ENCODE data around the gene TMEM117. TPM values are rescaled to one million over a fixed set of nuclear protein-coding genes. Genes with fewer than 3 reads are reported as not detected.

Gene TMEM117
- total RNA-seq, 2 donors from 2014 or later: 5.8 to 6.5 TPM

GRCh38 chr12:44091948-44092606, 256.2 kb downstream of the TMEM117 start:
- Mint-ChIP-seq H3K4me1 (no peaks in the 10 kb centered on the region), H3K36me3 (ENCODE audit: low read depth) (peaks cover 3% of the 10 kb centered on the region), H3K4me3 (no peak overlapping the region), H3K27ac (no peak overlapping the region), H3K27me3 (no peaks in the 10 kb centered on the region)
- H3K9me3 ChIP-seq (ENCODE audit: control insufficient read depth, low read length, poor library complexity, severe bottlenecking): no peaks in the 10 kb centered on the region
- ATAC-seq (no peak), DNase-seq (no peak)

- ATAC-seq: no peak
- Mint-ChIP-seq H3K4me1 (no peaks in the 10 kb centered on the region), H3K27ac (no peak overlapping the region), H3K27me3 (no peaks in the 10 kb centered on the region), H3K4me3 (no peak overlapping the region), H3K36me3 (ENCODE audit: low read depth) (no peaks in the 10 kb centered on the region)
- no peak for DNase-seq
- H3K9me3 ChIP-seq (ENCODE audit: control insufficient read depth, low read length, poor library complexity, severe bottlenecking): no peaks in the 10 kb centered on the region
These were observed 262.9 kb downstream of the TMEM117 start for GRCh38 chr12:44098786-44099185.

GRCh38 chr12:44099486-44099885, 263.6 kb downstream of the TMEM117 start:
- H3K4me3 Mint-ChIP-seq: no peak overlapping the region
- no peaks in the 10 kb centered on the region for H3K4me1 Mint-ChIP-seq
- no peaks in the 10 kb centered on the region for H3K9me3 ChIP-seq (ENCODE audit: control insufficient read depth, low read length, poor library complexity, severe bottlenecking)
- no peaks in the 10 kb centered on the region for H3K36me3 Mint-ChIP-seq (ENCODE audit: low read depth)
- no peak overlapping the region for H3K27ac Mint-ChIP-seq
- H3K27me3 Mint-ChIP-seq: no peaks in the 10 kb centered on the region
- ATAC-seq (no peak), DNase-seq (no peak)

- Mint-ChIP-seq H3K27ac (no peak overlapping the region), H3K4me1 (no peaks in the 10 kb centered on the region), H3K36me3 (ENCODE audit: low read depth) (no peaks in the 10 kb centered on the region), H3K27me3 (no peaks in the 10 kb centered on the region), H3K4me3 (no peak overlapping the region)
- ATAC-seq (no peak), DNase-seq (no peak)
- no peaks in the 10 kb centered on the region for H3K9me3 ChIP-seq (ENCODE audit: control insufficient read depth, low read length, poor library complexity, severe bottlenecking)
These were observed 264.4 kb downstream of the TMEM117 start for GRCh38 chr12:44100264-44100663.

DNA sequence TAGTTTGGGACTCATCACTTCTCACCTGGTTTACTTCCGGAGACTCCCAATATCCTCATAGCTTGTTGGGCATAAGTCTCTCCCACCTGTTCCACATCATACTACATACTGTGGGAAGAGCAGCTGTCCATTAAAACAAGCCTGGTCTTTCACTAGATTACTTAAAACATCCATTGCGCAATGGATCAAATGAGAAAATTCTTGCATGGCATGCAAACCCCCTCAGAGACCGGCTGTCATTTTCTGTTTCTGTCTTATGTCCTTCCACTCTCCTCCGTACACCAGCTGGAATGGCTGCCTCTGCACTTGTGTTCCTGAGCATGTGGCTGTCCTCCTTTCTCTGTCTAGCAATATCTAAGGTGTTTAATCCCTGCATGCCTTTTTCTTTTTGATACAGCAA, 265.6 kb downstream of the TMEM117 start:
- H3K9me3 ChIP-seq (ENCODE audit: control insufficient read depth, low read length, poor library complexity, severe bottlenecking): no peaks in the 10 kb centered on the region
- Mint-ChIP-seq H3K27ac (no peak overlapping the region), H3K36me3 (ENCODE audit: low read depth) (no peaks in the 10 kb centered on the region), H3K27me3 (no peaks in the 10 kb centered on the region), H3K4me1 (no peaks in the 10 kb centered on the region), H3K4me3 (no peak overlapping the region)
- ATAC-seq (no peak), DNase-seq (no peak)

- no peak overlapping the region for H3K27ac Mint-ChIP-seq
- H3K27me3 Mint-ChIP-seq: no peaks in the 10 kb centered on the region
- no peaks in the 10 kb centered on the region for H3K36me3 Mint-ChIP-seq (ENCODE audit: low read depth)
- ATAC-seq: no peak
- no peak for DNase-seq
- H3K4me1 Mint-ChIP-seq: no peaks in the 10 kb centered on the region
- no peak overlapping the region for H3K4me3 Mint-ChIP-seq
- H3K9me3 ChIP-seq (ENCODE audit: control insufficient read depth, low read length, poor library complexity, severe bottlenecking): no peaks in the 10 kb centered on the region
These were observed 279.0 kb downstream of the TMEM117 start for GRCh38 chr12:44114906-44115305.

DNA sequence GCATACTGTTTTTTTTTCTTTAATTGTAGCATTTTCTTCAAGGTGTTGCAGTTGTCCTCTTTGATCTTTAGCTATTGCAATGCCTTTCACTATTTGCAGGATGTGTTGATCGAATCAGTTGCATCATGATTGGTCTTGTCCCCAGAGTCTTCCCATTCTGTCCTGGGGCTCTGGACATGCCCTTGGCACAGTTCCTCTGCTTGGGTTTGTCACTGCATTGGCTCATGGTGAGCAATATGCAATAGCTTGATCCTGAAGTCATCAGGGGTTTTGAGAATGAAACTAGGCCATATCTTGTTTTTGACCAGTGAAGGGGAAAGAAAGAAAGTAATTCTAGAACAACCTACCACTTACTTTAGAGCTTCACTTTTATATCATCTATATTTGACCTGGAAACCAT, 281.5 kb downstream of the TMEM117 start:
- no peak for ATAC-seq
- H3K4me1 Mint-ChIP-seq: no peaks in the 10 kb centered on the region
- no peak for DNase-seq
- no peaks in the 10 kb centered on the region for H3K9me3 ChIP-seq (ENCODE audit: control insufficient read depth, low read length, poor library complexity, severe bottlenecking)
- no peaks in the 10 kb centered on the region for H3K27me3 Mint-ChIP-seq
- H3K36me3 Mint-ChIP-seq (ENCODE audit: low read depth): no peaks in the 10 kb centered on the region
- H3K27ac Mint-ChIP-seq: no peak overlapping the region
- H3K4me3 Mint-ChIP-seq: no peak overlapping the region

GRCh38 chr12:44118946-44119345, 283.1 kb downstream of the TMEM117 start:
- Mint-ChIP-seq H3K4me1 (no peaks in the 10 kb centered on the region), H3K36me3 (ENCODE audit: low read depth) (no peaks in the 10 kb centered on the region), H3K4me3 (no peak overlapping the region), H3K27ac (no peak overlapping the region), H3K27me3 (no peaks in the 10 kb centered on the region)
- no peak for ATAC-seq
- DNase-seq: no peak
- no peaks in the 10 kb centered on the region for H3K9me3 ChIP-seq (ENCODE audit: control insufficient read depth, low read length, poor library complexity, severe bottlenecking)

DNA sequence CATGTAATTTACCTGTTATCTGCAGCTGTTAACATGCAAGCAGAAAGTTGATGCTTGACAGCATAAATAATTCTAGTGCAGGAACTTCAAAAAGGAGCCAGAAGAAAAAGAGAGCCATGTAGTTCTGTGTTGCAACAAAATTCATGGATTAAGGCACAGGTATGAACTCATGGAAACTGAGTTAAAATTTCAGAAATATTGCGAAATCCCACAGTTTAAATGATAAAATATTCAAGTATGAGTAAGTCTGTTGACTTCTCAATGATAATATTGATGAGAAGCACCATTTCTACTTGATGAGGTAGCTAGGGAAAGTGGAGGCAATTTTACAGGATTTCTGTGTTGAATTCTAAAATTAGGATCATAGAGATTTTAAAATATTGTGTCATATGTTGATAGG, 290.9 kb downstream of the TMEM117 start:
- Mint-ChIP-seq H3K27ac (no peak overlapping the region), H3K4me3 (no peak overlapping the region), H3K36me3 (ENCODE audit: low read depth) (peaks cover 2% of the 10 kb centered on the region), H3K4me1 (peaks cover 2% of the 10 kb centered on the region), H3K27me3 (no peaks in the 10 kb centered on the region)
- ATAC-seq: no peak
- no peaks in the 10 kb centered on the region for H3K9me3 ChIP-seq (ENCODE audit: control insufficient read depth, low read length, poor library complexity, severe bottlenecking)
- no peak for DNase-seq

DNA sequence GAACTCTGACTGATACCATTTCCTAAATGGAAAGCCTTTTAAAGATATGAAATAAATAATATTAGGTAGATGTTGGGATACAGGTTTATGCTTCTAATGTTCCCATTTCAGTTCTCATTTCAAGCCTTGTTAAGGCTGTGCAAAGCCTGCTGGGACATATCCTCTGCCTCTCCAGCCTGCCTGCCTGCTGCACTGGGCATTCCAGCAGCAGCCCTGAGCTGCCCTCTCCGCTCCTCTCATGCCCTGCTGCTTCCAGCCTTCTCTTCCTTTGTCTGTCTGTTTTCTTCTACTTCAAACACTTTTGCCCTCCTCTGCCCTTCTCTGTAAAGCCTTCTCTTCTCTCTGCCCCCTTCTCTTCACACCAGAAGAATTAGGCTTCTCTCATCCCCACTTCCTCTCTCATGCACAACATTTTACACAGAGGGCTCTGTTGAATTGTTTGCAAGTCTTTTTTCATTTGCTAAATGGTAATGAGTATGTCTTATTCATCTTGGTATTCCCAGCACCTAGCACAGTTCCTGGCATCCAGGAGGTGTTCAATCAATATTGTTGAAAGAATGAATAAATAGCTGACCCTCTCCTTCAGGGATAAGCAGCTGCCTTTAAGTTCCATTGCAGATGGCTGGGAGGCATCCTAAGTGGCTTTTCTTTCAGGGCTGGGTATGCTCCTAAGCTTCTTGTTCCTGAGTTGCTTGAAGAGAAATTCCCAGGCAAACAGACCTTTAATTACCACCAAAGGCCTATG, 292.3 kb downstream of the TMEM117 start:
- no peaks in the 10 kb centered on the region for H3K27me3 Mint-ChIP-seq
- H3K9me3 ChIP-seq (ENCODE audit: control insufficient read depth, low read length, poor library complexity, severe bottlenecking): no peaks in the 10 kb centered on the region
- H3K36me3 Mint-ChIP-seq (ENCODE audit: low read depth): peaks cover 2% of the 10 kb centered on the region
- DNase-seq (no peak), ATAC-seq (no peak)
- H3K4me3 Mint-ChIP-seq: no peak overlapping the region
- H3K4me1 Mint-ChIP-seq: peaks cover 2% of the 10 kb centered on the region
- H3K27ac Mint-ChIP-seq: no peak overlapping the region

GRCh38 chr12:44143175-44143574, 307.3 kb downstream of the TMEM117 start:
- no peak for ATAC-seq
- no peak for DNase-seq
- no peaks in the 10 kb centered on the region for H3K4me1 Mint-ChIP-seq
- H3K36me3 Mint-ChIP-seq (ENCODE audit: low read depth): peaks cover 2% of the 10 kb centered on the region
- no peaks in the 10 kb centered on the region for H3K27me3 Mint-ChIP-seq
- no peak overlapping the region for H3K27ac Mint-ChIP-seq
- H3K9me3 ChIP-seq (ENCODE audit: control insufficient read depth, low read length, poor library complexity, severe bottlenecking): no peaks in the 10 kb centered on the region
- H3K4me3 Mint-ChIP-seq: no peak overlapping the region

GRCh38 chr12:44148936-44149335, 313.1 kb downstream of the TMEM117 start:
- Mint-ChIP-seq H3K4me1 (no peaks in the 10 kb centered on the region), H3K36me3 (ENCODE audit: low read depth) (peaks cover 2% of the 10 kb centered on the region), H3K27ac (no peak overlapping the region), H3K27me3 (no peaks in the 10 kb centered on the region), H3K4me3 (no peak overlapping the region)
- H3K9me3 ChIP-seq (ENCODE audit: control insufficient read depth, low read length, poor library complexity, severe bottlenecking): no peaks in the 10 kb centered on the region
- DNase-seq (no peak), ATAC-seq (no peak)

- H3K9me3 ChIP-seq (ENCODE audit: control insufficient read depth, low read length, poor library complexity, severe bottlenecking): no peaks in the 10 kb centered on the region
- ATAC-seq (no peak), DNase-seq (no peak)
- H3K27me3 Mint-ChIP-seq: no peaks in the 10 kb centered on the region
- peaks cover 3% of the 10 kb centered on the region for H3K4me1 Mint-ChIP-seq
- H3K27ac Mint-ChIP-seq: no peak overlapping the region
- H3K36me3 Mint-ChIP-seq (ENCODE audit: low read depth): no peaks in the 10 kb centered on the region
- H3K4me3 Mint-ChIP-seq: no peak overlapping the region
These were observed 318.2 kb downstream of the TMEM117 start for GRCh38 chr12:44154128-44154527.

DNA sequence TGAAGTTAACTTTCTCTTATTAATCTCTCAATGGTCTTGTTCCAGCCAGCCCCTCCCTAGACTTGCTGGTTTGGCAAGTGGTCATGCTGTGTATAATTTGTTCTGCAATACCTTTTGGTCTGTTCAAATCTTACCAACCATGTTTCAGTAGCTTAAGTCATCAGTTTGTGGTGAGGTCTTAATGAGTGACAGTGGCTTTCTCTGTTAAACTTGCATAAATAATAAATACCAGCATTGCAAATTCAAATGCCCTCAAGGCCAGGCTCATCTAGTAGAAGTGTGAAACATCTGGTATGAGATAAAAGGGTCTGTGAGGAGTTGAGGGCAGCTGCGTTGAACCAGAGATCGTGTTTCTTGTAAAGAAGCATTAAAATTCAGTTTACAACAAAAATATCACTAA, 319.5 kb downstream of the TMEM117 start:
- H3K9me3 ChIP-seq (ENCODE audit: control insufficient read depth, low read length, poor library complexity, severe bottlenecking): no peaks in the 10 kb centered on the region
- H3K36me3 Mint-ChIP-seq (ENCODE audit: low read depth): no peaks in the 10 kb centered on the region
- DNase-seq (no peak), ATAC-seq (no peak)
- H3K4me3 Mint-ChIP-seq: no peak overlapping the region
- H3K4me1 Mint-ChIP-seq: peaks cover 3% of the 10 kb centered on the region
- no peaks in the 10 kb centered on the region for H3K27me3 Mint-ChIP-seq
- no peak overlapping the region for H3K27ac Mint-ChIP-seq
